ENCODE results near the gene CALHM3. TPM values are rescaled to one million over a fixed set of nuclear protein-coding genes. Genes with fewer than 3 reads are reported as not detected.
A peak's percentile ranks its signal among the peaks of the same experiment; 100 is the strongest.

The CALHM3 gene
- total RNA-seq, 2 experiments from 2014 or later, result not detected

- no peaks in the 10 kb centered on the region for H4K20me1 ChIP-seq (ENCODE audit: insufficient read depth, low read length)
- peaks cover 77% of the 10 kb centered on the region for H3K4me1 ChIP-seq (ENCODE audit: insufficient read depth, low read length, poor library complexity, severe bottlenecking)
- H3K36me3 ChIP-seq (ENCODE audit: insufficient read depth, low read length), result no peaks in the 10 kb centered on the region
- TF ChIP-seq EZH2phosphoT487 (IDR thresholded peaks at IDR 0.05; ENCODE audit: borderline replicate concordance, low read depth, low read length), result no peak
- TF ChIP-seq CTCF (conservative IDR thresholded peaks at IDR 0.05; ENCODE audit: low read length), result no peak
- peak overlapping the region; percentile 13; the same call in 1 of the 2 replicates for H2AFZ ChIP-seq (ENCODE audit: low read length)
- POLR2A ChIA-PET, result interaction anchor here (0.5 to 0.9 kb wide), 4 partner anchors 8 to 280 kb away, joined by 3 to 4 read pairs (median 4); no protein-coding TSS in a partner anchor
- H3K4me2 ChIP-seq (ENCODE audit: low read length), result peak overlapping the region; percentile 72
- H3K4me3 ChIP-seq (ENCODE audit: low read depth, low read length, poor library complexity, severe bottlenecking), result peak overlapping the region; percentile 55
- H3K79me2 ChIP-seq (ENCODE audit: insufficient read depth, low read depth, low read length), result no peaks in the 10 kb centered on the region
- peak overlapping the region; percentile 91 for H3K27ac ChIP-seq (ENCODE audit: low read depth, low read length, poor library complexity, severe bottlenecking)
- intact Hi-C loops (cut with micrococcal nuclease; ENCODE audit: unreplicated experiment), result no loop called here
- no TSS peak for BruUV-seq (replicated peaks)
- CTCF ChIA-PET (ENCODE audit: unreplicated experiment), result interaction anchor here (0.6 to 0.7 kb wide), 3 partner anchors 13 to 55 kb away, joined by 3 read pairs; no protein-coding TSS in a partner anchor
- DNase-seq (ENCODE audit: low spot score), result peak; percentile 90
- H3K9me3 ChIP-seq (ENCODE audit: low read length), result no peaks in the 10 kb centered on the region
- no peaks in the 10 kb centered on the region for H3K9me2 ChIP-seq (ENCODE audit: insufficient read depth, low read length)
These were observed 8.0 kb downstream of the CALHM3 start for GRCh38 chr10:103470761-103471653.

- POLR2A ChIA-PET, result no interaction called here
- Histone ChIP-seq H3K9me2 (ENCODE audit: insufficient read depth, low read length) (no peaks in the 10 kb centered on the region), H3K79me2 (ENCODE audit: insufficient read depth, low read depth, low read length) (no peaks in the 10 kb centered on the region), H3K4me2 (ENCODE audit: low read length) (no peak overlapping the region), H2AFZ (ENCODE audit: low read length) (no peak overlapping the region), H3K4me1 (ENCODE audit: insufficient read depth, low read length, poor library complexity, severe bottlenecking) (peaks cover 86% of the 10 kb centered on the region), H3K4me3 (ENCODE audit: low read depth, low read length, poor library complexity, severe bottlenecking) (no peak overlapping the region), H4K20me1 (ENCODE audit: insufficient read depth, low read length) (no peaks in the 10 kb centered on the region), H3K36me3 (ENCODE audit: insufficient read depth, low read length) (no peaks in the 10 kb centered on the region), H3K9me3 (ENCODE audit: low read length) (no peaks in the 10 kb centered on the region), H3K27ac (ENCODE audit: low read depth, low read length, poor library complexity, severe bottlenecking) (peak overlapping the region; percentile 6)
- TF ChIP-seq CTCF (conservative IDR thresholded peaks at IDR 0.05; ENCODE audit: low read length) (no peak), EZH2phosphoT487 (IDR thresholded peaks at IDR 0.05; ENCODE audit: borderline replicate concordance, low read depth, low read length) (no peak)
- CTCF ChIA-PET (ENCODE audit: unreplicated experiment), result no interaction called here
- intact Hi-C loops (cut with micrococcal nuclease; ENCODE audit: unreplicated experiment), result no loop called here
- no peak for DNase-seq (ENCODE audit: low spot score)
- BruUV-seq (replicated peaks), result no TSS peak
These were observed 9.8 kb downstream of the CALHM3 start for GRCh38 chr10:103469201-103469600.

- intact Hi-C loops (cut with micrococcal nuclease; ENCODE audit: unreplicated experiment), result no loop called here
- no peaks in the 10 kb centered on the region for H4K20me1 ChIP-seq (ENCODE audit: insufficient read depth, low read length)
- H3K36me3 ChIP-seq (ENCODE audit: insufficient read depth, low read length), result no peaks in the 10 kb centered on the region
- H3K4me3 ChIP-seq (ENCODE audit: low read depth, low read length, poor library complexity, severe bottlenecking), result no peak overlapping the region
- peak overlapping the region; percentile 95 for H2AFZ ChIP-seq (ENCODE audit: low read length)
- peaks cover 80% of the 10 kb centered on the region for H3K4me1 ChIP-seq (ENCODE audit: insufficient read depth, low read length, poor library complexity, severe bottlenecking)
- H3K4me2 ChIP-seq (ENCODE audit: low read length), result peak overlapping the region; percentile 61
- DNase-seq (ENCODE audit: low spot score), result peak; percentile 51
- H3K9me2 ChIP-seq (ENCODE audit: insufficient read depth, low read length), result no peaks in the 10 kb centered on the region
- BruUV-seq (replicated peaks), result no TSS peak
- H3K27ac ChIP-seq (ENCODE audit: low read depth, low read length, poor library complexity, severe bottlenecking), result peak overlapping the region; percentile 76
- TF ChIP-seq CTCF (conservative IDR thresholded peaks at IDR 0.05; ENCODE audit: low read length) (no peak), EZH2phosphoT487 (IDR thresholded peaks at IDR 0.05; ENCODE audit: borderline replicate concordance, low read depth, low read length) (no peak)
- H3K9me3 ChIP-seq (ENCODE audit: low read length), result no peaks in the 10 kb centered on the region
- no peaks in the 10 kb centered on the region for H3K79me2 ChIP-seq (ENCODE audit: insufficient read depth, low read depth, low read length)
- POLR2A ChIA-PET, result interaction anchor here (0.6 to 4.2 kb wide), 5 partner anchors 8 to 609 kb away, joined by 3 to 13 read pairs (median 4); no protein-coding TSS in a partner anchor
- CTCF ChIA-PET (ENCODE audit: unreplicated experiment), result no interaction called here
These were observed 11.6 kb downstream of the CALHM3 start for GRCh38 chr10:103467406-103467805.
